Activated CD8-positive, alpha-beta memory T cell treated with anti-CD3 and anti-CD28 coated beads, Interleukin-2, amount 50 U/mL, for 48 hours (primary cell): ENCODE data around the gene UBE2O.

Experiments
- DNase-seq: peaks from one replicate; pipeline ENCODE4 v3.0.0-alpha.2; 2020

The UBE2O gene

GRCh38 chr17:76410328-76410965 is 42.5 kb downstream of the UBE2O start:
- DNase-seq, result no peak

- DNase-seq, result peak; percentile 82
These were observed 44.7 kb downstream of the UBE2O start for GRCh38 chr17:76408037-76408849.

GRCh38 chr17:76407509-76407908 is 45.4 kb downstream of the UBE2O start:
- no peak for DNase-seq

GRCh38 chr17:76405967-76406647 is 46.8 kb downstream of the UBE2O start:
- no peak for DNase-seq

GRCh38 chr17:76405607-76405966 is 47.4 kb downstream of the UBE2O start:
- DNase-seq, result no peak

DNA sequence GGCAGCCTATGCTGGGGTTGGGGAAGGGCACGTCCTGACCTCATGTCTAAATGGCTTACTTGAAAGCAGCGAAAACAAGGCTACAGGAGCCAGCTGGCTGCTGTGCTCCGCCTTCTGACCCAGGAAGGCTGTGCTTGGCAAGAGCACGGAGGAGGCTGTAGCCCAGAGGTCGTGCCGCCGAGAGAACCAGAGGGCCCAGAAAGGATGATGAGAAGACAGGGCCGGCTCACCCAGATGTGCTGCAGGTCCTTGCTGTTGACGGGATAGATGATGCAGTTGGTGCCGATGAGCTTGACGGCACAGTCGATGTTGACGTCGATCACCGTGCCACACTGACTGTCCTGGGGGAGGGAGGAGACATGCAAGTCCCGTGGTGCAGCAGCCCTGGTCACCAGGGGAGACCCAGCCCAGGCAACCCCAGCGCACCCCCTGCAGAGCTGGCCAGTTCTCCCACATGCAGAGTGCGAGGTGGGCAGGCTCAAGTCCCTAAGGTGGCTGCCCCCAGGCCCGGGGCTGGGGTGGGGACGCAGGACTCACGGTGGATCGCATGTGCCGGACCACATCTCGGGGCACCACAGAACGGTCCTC is 47.9 kb downstream of the UBE2O start:
- no peak for DNase-seq

DNA sequence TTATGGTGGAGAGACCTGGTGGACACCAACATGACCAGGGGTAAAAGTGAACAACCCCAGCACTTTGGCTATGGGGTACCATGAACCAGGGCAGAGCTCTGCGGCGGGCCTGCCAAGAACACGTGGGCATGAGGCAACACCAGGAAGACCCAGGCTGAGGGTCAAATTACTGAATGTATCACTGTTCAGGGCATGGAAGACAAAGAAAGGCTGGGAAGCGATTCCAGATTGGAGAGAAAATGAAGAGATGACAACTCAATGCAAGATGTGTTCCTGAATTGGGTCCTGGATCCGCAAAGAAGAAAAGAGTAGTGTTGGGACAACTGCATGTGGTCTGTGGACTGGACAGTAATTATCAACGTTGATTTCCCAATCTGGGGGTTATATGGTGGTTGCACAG is 48.7 kb downstream of the UBE2O start:
- no peak for DNase-seq

DNA sequence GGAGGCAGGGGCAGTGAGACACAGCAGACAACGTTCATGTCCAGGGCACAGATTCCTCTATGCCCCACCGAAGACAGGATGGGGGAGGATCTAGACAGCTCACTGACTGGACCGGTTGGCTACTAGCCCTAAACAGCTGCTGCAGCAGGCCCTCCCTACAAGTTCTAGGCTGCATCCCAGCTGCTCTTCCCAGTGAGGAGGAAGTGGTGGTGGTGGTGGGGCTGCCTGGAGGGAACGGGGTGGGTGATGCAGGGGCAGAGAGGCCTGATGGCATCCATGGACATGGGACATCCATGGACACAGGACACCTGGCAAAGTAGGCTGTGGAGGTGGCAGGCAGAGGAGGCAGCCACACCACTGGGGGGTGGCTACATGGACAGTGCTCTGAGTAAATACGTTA is 50.2 kb downstream of the UBE2O start:
- no peak for DNase-seq

DNA sequence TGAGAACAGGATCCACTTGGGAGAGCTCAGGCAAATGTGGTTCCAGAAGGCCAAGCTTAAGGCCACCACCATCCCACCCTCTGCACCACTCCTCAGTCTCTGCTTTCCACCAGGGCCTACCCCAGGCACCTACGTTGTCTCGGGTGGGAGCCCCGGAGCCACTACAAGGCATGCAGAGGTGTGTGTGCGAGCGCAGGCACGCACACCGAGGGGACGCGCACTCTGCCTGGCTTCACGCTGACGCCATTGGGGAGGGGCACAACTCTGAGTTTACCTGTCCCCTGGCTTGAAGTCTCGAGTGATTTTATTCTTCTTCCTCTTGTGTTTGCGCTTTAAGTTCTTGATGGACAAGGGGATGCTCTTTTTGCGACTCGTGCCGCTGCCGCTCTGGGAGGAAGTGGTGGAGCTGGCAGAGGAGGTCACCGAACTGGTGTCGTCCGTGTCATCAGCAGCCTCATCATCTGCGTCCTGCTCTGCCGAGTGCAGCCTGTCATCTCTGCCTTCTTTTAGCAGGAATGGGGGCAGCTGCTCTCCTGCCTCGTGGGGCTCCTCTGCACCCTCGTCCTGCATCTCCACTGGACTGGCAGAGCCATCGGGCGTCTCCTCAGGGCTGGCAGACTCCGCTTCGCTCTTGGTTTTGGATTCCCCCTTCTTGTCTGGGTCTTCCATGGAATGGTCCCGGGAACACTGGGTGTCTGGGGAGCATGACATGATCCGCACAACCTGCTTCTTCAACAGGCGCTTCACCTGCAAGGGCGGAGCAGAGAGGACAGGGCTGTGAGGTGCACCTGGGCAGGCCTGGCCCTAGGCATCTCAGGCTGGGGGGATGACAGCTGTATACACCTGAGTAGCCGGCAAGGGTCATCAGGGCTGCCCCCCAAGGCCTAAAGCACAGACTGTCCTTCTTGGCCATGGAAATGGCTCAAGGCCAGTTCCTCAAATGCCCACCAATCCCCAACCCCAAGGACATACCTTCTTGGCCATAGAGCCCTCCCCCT is 53.5 kb downstream of the UBE2O start:
- DNase-seq, result no peak

DNA sequence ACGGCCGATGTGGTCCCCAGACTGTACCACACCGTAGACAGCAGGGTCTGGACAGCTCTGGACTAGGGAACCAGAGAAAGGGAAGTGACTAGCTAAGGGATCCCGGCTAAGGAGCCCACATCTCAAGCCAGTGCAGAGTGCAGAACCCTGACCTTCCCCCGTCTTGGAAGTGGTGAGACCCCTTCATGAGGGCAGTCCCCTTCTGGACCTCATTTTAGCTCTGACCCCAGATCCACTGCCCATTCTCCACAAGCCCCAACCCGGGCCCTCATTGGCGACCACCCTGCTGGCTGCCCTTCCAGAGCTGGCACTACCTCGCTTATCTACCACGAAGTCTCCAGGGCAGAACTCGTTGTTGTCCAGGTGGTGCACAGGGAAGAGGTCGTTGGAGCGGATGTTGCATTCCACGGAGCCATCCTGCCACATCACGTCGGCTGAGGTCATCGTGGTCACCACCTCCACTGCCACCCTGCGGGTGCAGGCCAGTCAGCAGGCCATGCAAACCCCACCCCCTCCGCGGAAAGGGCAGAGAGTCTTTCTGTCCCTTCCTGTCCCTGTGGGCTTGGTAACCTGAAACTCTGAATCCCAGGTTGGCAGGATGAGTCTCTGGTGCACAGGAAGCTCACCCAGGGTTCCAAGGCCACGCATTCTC is 54.3 kb downstream of the UBE2O start:
- DNase-seq, result no peak

GRCh38 chr17:76397687-76398522 is 55.0 kb downstream of the UBE2O start:
- peak; percentile 95 for DNase-seq

DNA sequence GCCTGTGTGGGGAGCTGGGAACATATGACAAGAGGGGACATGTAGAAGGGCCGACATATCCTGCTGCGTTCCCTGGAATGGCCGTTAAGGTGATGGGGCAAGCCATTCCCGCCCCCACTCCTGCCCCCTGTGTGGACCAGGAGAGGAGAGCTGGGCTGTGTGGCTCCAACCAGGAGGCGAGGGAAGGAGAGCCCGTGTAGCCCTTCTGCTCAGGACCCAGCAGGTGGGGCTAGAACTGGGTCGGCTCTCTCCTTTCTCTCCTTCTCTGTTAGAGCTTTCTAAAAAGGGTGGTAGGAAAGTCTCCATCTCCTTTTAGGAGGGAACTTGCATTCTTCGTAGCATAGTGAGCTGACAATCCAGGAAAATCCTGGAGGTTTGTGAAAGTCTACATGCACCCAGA is 55.8 kb downstream of the UBE2O start:
- no peak for DNase-seq

DNA sequence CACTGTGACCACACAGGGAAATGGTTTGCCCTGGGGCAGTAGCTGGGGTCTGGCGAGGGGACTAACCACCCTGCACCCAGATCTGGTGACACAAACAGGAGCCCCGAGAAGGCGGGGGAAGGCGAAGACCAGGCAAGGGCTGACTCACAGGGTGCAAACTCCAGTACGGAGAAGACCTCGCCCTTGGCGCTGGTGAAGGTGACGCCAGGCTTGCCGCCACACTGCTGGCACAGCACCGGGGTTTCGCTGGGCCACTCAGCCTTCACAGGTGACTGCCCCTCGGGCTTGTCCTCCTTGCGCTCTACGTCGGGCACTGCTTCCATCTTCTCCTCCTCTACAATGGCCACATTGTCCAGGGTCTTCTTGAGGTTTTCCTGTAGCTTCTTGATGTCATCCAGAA is 57.0 kb downstream of the UBE2O start:
- no peak for DNase-seq

GRCh38 chr17:76394166-76394565 is 58.8 kb downstream of the UBE2O start:
- no peak for DNase-seq

DNA sequence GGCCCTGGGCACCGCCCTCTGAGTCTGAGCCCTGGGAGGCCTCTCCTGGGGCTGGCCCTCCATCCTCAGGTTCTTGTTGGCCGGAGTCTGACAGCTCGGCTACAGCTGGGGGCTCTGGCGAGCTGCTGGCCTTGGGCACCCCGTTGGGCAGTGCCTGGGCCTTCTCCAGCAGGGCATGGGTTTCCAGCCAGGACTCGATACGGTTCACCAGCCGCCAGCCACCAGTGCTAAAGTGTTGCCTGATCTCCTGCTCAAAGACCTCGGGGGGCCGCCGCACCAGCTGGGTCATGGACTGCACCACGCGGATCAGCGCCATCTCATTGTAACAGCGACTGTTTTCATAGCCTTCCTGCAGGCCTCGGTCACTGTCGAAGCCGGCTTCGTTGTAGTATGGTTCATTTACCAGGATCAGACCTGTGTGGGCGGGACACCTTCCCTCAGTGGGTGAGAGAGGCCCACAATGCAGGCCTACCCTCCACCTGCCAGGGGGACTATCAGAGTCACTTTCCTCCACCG is 61.7 kb downstream of the UBE2O start:
- DNase-seq, result no peak

DNA sequence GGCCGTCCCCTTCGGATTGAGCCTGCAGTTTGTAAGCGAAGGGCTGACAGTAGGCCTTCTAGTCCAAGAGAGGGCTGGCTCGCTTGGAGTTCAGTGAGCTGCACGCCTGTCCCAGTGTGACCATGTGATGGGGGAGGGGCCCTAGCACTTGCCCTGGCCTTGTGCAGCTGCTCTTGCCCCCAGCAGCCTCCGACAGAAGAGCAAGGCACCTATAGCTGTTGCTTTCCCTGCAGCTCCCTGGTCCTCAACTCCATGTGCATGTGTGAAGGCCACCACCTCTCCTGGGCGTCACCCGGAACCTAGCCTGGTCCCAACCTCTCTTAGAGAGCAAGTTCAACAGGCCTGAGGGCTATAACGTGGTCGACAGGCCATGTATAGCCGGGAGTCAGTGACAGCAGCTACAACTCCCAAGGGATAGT is 62.9 kb downstream of the UBE2O start:
- DNase-seq, result no peak

DNA sequence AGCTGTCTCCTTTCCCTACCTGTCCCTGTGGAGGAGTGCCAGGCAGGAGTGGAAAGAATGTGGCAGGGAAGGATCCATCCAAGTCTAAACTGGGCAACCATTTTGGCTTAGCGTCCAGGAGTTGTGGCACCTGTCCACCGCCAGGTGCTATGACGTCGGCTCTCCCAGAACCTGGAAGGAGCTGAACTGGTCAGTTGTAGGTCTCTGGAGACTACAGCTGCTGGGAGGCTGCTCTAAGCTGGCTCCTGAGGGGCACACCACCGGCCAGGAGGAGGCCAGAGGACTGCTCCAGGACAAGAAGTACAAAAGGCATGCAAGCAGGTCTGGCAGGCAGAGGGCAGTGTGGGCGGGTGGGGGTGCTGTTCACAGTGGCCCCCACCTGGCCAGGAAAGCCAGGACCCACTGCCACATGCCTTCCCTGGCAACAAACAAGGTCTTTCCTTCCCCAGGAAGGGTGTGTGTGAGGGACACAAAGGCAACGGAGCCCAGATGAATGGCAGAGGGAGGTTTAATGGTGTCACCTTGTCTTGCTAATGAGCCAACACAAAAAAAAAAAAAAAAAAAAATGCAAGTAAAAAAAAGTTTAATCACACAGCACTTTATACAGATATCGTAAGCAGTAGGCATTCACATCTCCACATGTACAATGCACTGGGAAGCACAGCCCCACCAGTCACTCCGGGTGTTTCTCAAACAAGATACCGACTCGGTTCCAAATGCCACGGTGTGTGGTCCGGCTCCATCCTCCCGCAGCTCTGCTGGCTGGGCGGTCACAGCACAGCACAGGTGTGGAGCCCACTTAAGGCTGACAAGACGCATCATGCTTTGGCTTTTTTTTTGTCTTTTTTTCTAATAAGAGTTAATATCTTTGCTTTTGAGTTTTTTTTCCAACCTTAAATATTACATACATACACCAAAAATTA is 63.7 kb downstream of the UBE2O start:
- no peak for DNase-seq

DNA sequence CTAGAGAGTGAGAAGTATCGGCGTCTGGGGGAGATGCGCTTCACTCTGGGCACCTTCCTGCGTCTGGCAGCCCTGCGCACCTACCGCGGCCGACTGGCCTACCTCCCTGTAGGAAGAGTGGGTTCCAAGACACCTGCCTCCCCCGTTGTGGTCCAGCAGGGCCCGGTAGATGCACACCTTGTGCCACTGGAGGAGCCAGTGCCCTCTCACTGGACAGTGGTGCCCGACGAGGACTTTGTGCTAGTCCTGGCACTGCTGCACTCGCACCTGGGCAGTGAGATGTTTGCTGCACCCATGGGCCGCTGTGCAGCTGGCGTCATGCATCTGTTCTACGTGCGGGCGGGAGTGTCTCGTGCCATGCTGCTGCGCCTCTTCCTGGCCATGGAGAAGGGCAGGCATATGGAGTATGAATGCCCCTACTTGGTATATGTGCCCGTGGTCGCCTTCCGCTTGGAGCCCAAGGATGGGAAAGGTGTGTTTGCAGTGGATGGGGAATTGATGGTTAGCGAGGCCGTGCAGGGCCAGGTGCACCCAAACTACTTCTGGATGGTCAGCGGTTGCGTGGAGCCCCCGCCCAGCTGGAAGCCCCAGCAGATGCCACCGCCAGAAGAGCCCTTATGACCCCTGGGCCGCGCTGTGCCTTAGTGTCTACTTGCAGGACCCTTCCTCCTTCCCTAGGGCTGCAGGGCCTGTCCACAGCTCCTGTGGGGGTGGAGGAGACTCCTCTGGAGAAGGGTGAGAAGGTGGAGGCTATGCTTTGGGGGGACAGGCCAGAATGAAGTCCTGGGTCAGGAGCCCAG is 65.8 kb downstream of the UBE2O start:
- no peak for DNase-seq
